Measurements from ENCODE around the gene TBC1D17.

The TBC1D17 gene

DNA sequence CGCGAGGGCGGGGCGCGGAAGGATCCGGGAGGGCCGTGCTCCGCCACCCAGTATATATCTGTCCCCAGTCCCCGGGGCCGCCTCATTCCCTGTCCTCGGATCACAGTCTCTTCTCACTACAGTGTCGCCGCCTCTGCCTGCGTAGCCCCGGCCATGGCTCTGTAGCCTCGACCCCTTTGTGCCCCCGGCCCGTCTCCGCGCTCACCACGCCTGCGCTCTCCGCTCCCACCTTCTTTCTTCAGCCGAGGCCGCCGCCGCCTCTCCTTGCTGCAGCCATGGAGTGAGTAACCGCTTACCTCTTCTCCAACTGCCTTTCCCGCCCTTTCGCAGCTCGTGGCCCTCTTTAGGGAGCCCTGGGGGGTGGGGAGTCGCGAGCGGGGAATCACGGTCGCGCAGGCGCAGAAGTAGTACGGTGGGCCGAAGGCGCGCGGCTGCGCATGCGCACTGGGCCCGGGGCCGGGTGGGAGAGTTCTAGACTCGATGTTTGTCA is 51.7 kb downstream of the TBC1D17 start, which contains the start of the genes ATF5 and NUP62:
ATF5 (plus strand) TSS at position 85 of the 490 bp plus-strand sequence. CDS start 1,646 bp downstream, outside the sequence.
NUP62 (minus strand) TSS at position 384 of the 490 bp plus-strand sequence. CDS start 19,697 bp downstream, outside the sequence.
- DNase-seq (ENCODE audit: low read depth), result peak; percentile 82
- peak within 1 kb of the TSS; percentile 97 for H3K4me3 ChIP-seq (replicated peaks; ENCODE audit: low read depth, low read length)
- no peak for TF ChIP-seq CTCF (IDR thresholded peaks at IDR 0.05; ENCODE audit: low read length, missing control alignments)

- H3K4me3 ChIP-seq (replicated peaks; ENCODE audit: low read depth, low read length), result peak overlapping the region; percentile 97
- no peak for TF ChIP-seq CTCF (IDR thresholded peaks at IDR 0.05; ENCODE audit: low read length, missing control alignments)
- DNase-seq (ENCODE audit: low read depth), result peak; percentile 99
Measured at GRCh38 chr19:49929611-49930482, 52.3 kb downstream of the TBC1D17 start.

GRCh38 chr19:49930483-49931011 is 53.0 kb downstream of the TBC1D17 start:
- H3K4me3 ChIP-seq (replicated peaks; ENCODE audit: low read depth, low read length), result peak overlapping the region; percentile 97
- DNase-seq (ENCODE audit: low read depth), result peak; percentile 15
- TF ChIP-seq CTCF (IDR thresholded peaks at IDR 0.05; ENCODE audit: low read length, missing control alignments), result no peak

DNA sequence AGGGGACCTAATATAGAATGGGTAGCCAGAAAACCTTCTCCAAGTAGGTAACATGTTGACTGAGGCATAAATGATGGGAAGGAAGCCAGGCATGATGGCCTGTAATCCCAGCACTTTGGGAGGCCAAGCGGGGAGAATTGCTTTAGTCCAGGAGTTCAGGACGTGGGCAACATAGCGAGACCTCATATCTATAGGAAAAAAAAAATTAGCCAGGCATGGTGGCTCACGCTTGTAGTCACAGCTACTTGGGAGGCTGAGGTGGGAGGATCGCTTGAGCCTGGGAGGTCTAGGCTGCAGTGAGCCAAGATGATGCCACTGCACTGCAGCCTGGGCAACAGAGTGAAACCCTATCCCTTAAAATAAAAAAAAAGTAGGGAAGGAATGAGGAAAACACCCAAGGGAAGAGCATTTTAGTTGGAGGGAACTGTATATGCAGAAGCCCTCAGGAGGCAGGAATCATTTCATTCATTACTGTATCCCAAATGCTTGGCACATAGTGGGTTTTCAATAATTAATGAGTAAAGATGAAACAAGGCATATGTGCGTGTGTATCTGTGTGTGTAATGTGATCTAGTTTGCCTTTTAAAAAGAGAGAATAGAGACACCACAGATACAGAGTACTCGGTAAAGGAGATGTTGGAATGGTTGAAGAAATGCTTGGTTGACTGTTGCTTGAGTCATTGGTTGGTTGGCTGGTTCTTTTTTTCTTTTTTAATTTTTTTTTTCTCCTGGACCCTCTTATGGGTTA is 54.0 kb downstream of the TBC1D17 start:
- DNase-seq (ENCODE audit: low read depth), result no peak
- H3K4me3 ChIP-seq (replicated peaks; ENCODE audit: low read depth, low read length), result no peak overlapping the region
- TF ChIP-seq CTCF (IDR thresholded peaks at IDR 0.05; ENCODE audit: low read length, missing control alignments), result no peak

DNA sequence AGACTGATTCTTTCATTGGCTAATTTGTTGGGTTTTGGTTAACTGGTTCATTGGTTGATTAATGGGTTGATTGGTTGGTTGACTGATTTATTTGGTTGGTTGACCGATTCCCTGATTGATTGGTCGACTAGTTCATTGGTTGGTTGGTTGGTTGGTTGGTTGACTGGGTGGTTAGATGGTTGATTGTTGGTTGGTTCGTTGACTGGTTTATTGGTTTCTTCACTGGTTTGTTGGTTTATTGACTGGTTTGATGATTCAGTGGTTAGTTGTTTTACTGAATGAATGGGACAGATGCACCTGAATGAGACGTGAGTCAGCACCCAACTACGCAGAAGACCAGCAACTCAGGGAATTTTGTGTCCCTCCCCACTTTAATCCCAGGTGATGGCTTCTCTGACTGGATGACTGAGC is 54.5 kb downstream of the TBC1D17 start:
- H3K4me3 ChIP-seq (replicated peaks; ENCODE audit: low read depth, low read length), result no peak overlapping the region
- TF ChIP-seq CTCF (IDR thresholded peaks at IDR 0.05; ENCODE audit: low read length, missing control alignments), result no peak
- no peak for DNase-seq (ENCODE audit: low read depth)

GRCh38 chr19:49932731-49933131 is 55.2 kb downstream of the TBC1D17 start:
- no peak for TF ChIP-seq CTCF (IDR thresholded peaks at IDR 0.05; ENCODE audit: low read length, missing control alignments)
- no peak overlapping the region for H3K4me3 ChIP-seq (replicated peaks; ENCODE audit: low read depth, low read length)
- DNase-seq (ENCODE audit: low read depth), result no peak
